ENCODE data around the gene SESN2. TPM values are rescaled to one million over a fixed set of nuclear protein-coding genes. Genes with fewer than 3 reads are reported as not detected.

The SESN2 gene
- total RNA-seq, 1 experiment from 2014 or later = 16.0 TPM

Other genes starting within 250 kb of the SESN2 start
- 11.4 and 13.0 TPM in 2 replicates for gene EYA3, start 170.9 kb upstream of the SESN2 start, total RNA-seq (2014; rRNA removed; shearing (Covaris generic))
- 0.47 and 0.74 TPM in 2 replicates for gene PTAFR, start 82.8 kb upstream of the SESN2 start, total RNA-seq (2014; rRNA removed; shearing (Covaris generic))
- 116 and 191 TPM in 2 replicates for gene DNAJC8, start 26.5 kb upstream of the SESN2 start, total RNA-seq (2014; rRNA removed; shearing (Covaris generic))
- gene ATP5IF1, start 23.4 kb upstream of the SESN2 start, total RNA-seq (2014; rRNA removed; shearing (Covaris generic)) = 225 and 252 TPM in 2 replicates
- 12.4 and 15.3 TPM in 2 replicates for gene MED18, start 69.5 kb downstream of the SESN2 start, total RNA-seq (2014; rRNA removed; shearing (Covaris generic))
- gene PHACTR4, start 110.2 kb downstream of the SESN2 start, total RNA-seq (2014; rRNA removed; shearing (Covaris generic)) = 9.7 and 13.9 TPM in 2 replicates
- gene RCC1, start 246.5 kb downstream of the SESN2 start, total RNA-seq (2014; rRNA removed; shearing (Covaris generic)) = 52.7 and 64.3 TPM in 2 replicates

Data from SJSA1 (cell line).